Stimulated activated CD8-positive, alpha-beta memory T cell treated with anti-CD3 and anti-CD28 coated beads, Interleukin-15, amount 100 ng/mL, for 24 hours (primary cell): ENCODE data around the gene KLHDC8A.
"Not testable (repeated sequence)": the region's sequence is repeated elsewhere in the genome, so short reads cannot be mapped to it uniquely, and the experiment has no call there.

ENCODE experiments used
- DNase-seq: peaks from one replicate; pipeline ENCODE4 v3.0.0-alpha.2; 2020; ENCODE audit warnings: low read depth

The KLHDC8A gene, protein sequence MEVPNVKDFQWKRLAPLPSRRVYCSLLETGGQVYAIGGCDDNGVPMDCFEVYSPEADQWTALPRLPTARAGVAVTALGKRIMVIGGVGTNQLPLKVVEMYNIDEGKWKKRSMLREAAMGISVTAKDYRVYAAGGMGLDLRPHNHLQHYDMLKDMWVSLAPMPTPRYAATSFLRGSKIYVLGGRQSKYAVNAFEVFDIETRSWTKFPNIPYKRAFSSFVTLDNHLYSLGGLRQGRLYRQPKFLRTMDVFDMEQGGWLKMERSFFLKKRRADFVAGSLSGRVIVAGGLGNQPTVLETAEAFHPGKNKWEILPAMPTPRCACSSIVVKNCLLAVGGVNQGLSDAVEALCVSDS

DNA sequence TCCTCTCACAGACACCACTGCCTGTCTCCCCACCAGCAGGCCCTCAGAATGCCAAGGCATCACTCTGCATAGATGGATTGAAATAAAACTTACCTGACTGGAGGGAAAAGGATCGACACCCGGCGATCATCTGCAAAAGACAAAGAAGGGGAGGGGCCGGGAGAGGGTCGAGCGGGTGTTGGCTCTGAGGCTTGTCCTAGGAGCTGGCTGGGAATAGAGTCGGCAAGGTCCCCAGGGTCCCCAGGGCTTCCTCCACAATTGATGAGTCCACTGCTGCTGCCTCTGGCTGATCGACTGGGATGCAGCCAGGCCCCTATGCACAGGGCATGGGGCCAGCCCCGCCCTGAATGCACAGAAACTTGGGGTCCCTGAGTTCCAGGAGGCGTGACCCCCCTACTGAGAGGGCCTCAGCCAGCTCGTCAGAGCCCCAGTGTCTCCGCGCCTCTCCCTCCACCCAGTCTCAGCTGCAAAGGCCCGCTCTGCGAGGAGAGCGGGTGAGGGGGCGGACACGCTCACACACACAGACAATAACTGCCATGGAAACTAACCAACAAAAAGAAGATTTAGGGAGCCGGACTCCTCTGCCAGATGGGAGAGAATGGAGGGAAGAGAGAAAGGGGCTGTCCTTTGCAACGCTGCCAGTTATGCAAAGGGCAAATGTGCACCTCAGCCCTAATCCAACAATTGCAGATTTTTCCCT, at the start of gene KLHDC8A:
KLHDC8A (minus strand) TSS at position 483 of the 700 bp plus-strand sequence. CDS start 13,318 bp downstream, outside the sequence.
- DNase-seq = no peak

DNA sequence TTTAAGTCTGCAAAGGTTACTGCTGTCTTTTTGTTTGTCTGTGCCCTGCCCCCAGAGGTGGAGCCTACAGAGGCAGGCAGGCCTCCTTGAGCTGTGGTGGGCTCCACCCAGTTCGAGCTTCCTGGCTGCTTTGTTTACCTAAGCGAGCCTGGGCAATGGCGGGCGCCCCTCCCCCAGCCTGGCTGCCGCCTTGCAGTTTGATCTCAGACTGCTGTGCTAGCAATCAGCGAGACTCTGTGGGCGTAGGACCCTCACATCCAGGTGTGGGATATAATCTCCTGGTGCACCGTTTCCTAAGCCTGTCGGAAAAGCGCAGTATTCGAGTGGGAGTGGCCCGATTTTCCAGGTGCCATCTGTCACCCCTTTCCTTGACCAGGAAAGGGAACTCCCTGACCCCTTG, 49.5 kb upstream of the KLHDC8A start:
- not testable (repeated sequence) for DNase-seq

DNA sequence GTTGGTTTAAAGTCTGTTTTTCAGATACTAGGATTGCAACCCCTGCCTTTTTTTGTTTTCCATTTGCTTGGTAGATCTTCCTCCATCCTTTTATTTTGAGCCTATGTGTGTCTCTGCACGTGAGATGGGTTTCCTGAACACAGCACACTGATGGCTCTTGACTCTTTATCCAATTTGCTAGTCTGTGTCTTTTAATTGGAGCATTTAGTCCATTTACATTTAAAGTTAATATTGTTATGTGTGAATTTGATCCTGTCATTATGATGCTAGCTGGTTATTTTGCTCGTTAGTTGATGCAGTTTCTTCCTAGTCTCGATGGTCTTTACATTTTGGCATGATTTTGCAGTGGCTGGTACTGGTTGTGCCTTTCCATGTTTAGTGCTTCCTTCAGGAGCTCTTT, 47.8 kb upstream of the KLHDC8A start:
- not testable (repeated sequence) for DNase-seq

GRCh38 chr1:205398586-205398985, 41.9 kb upstream of the KLHDC8A start:
- DNase-seq = no peak

GRCh38 chr1:205396967-205397616, 40.4 kb upstream of the KLHDC8A start:
- DNase-seq = no peak

- no peak for DNase-seq
Measured at GRCh38 chr1:205395616-205396015, 38.9 kb upstream of the KLHDC8A start.

GRCh38 chr1:205392650-205393049, 35.9 kb upstream of the KLHDC8A start:
- DNase-seq = no peak

- DNase-seq = no peak
Measured at GRCh38 chr1:205391386-205391785, 34.7 kb upstream of the KLHDC8A start.

GRCh38 chr1:205387845-205388244, 31.1 kb upstream of the KLHDC8A start:
- DNase-seq = no peak

DNA sequence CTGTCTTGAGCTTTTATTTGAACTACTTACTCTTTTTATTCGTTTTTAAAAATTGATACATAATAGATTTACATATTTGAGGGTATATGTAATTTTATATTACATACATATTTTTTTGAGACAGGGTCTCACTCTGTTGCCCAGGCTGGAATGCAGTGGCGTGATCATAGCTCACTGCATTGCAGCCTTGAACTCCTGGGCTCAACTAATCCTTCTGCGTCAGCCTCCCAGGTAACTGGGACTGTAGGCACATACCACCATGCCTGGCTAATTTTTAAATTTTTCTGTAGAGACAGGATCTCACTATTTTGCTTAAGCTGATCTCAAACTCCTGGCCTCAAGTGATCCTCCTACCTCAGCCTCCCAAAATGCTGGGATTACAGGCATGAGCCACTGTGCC, 26.3 kb upstream of the KLHDC8A start:
- DNase-seq = not testable (repeated sequence)

DNA sequence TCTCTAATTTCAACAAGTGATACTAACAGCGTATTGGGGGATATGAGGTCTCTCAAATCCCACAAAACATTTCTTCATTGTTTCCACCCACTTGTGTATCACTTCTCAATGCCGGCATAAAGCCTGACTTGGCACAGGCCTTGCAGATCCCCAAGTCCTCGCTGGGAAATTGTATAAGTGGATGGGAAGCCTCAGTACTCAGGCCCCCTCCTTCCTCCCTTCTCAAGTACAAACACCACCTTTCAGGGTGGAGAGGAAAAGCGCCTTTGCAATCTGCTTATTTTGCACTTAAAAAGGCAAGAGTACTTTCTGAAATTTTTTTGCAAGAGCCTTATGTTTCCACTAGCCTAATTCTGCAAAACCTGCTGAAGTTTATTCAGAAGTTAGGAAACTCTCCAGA, 25.8 kb upstream of the KLHDC8A start:
- DNase-seq = no peak

DNA sequence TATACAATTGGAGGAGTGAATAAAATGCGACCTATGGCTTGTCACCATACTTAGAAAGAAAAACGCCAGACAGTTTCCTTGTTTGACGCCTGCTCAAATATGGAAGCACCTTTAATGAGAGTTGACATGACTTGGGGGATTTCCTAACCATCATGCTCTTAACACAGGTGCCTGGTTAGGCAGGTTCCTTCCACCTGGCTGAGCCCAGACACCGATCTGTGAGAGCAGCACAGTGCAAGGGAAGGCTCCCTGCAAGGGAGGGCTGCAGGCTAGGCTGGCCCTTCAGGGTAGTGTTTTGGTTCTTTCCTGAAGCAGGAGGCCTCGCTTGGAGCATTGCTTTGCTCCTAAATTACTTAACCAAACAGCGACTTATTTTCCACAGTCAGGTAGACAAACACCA, 24.6 kb upstream of the KLHDC8A start:
- DNase-seq = no peak

- DNase-seq = no peak
Measured at GRCh38 chr1:205380882-205381281, 24.2 kb upstream of the KLHDC8A start.

DNA sequence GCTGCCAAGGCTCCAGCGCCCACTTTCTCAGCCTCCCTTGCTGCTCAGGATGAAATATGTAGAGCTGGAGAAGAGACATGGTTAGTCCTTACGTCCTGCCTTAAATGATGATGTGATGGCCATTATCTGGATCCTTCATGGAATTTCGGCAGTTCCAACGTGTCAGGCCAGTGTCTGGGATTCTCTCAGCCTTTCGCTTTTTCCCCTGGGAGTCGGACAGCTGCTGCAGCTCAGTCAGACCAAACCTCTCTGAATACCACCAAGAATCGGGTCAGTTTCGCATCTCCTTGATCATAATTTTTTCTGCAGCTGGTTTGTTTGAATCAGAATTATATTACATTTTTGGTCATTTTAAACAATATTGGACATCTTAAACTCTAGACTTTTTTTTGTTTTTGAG, 22.3 kb upstream of the KLHDC8A start:
- no peak for DNase-seq

GRCh38 chr1:205377355-205377754, 20.6 kb upstream of the KLHDC8A start:
- DNase-seq = no peak

DNA sequence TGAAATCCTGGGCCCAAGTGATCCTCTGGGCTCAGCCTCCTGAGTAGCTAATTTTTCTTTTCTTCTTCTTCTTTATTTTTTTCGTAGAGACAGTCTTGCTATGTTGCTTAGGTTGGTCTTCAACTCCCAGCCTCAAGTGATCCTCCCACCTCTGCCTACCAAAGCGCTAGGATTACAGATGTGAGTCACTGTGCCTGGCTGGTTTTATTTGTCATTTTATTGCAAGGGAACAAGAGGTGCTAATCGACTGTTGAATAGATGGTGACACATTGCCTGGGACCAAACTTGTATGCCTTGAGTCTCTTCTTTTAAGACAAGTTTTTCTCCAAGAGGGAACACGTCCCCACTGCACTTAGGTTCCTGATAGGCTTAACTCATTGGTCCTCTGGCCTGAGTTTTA, 20.0 kb upstream of the KLHDC8A start:
- no peak for DNase-seq

DNA sequence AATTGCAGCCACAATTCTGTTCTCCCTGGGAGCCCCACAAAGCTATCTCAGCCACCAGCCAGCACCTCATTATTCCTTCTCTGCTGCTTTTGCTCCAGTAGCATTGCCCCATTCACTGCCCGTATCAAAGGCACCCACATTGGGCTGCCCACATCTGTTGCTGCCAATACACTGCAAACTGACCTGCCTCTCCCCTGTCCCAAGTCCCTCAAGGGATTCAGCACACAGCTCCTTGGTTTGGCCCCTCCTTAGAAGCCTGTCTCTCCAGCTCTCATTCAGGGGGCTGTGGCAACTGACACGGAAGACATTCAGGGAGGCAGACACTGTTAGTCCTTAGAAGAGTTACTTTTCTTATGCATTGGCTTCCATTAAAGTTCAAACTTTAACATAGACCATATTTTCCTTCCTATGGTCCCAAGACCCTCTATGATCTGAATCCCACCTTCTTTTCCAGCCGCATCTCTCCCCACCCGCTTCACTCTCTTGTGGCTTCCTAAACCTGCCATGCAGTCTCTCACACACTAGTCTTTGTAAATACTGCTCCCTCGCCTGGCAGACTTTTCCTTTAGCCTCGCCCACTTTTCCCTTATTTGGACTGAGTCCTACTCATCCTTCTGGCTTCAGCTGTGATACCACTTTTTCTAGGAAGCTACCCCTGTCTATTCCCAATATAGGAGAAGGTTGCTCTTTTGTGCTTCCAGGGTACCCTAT, 19.3 kb upstream of the KLHDC8A start:
- no peak for DNase-seq

- DNase-seq = no peak
Measured at GRCh38 chr1:205374210-205375078, 17.7 kb upstream of the KLHDC8A start.

DNA sequence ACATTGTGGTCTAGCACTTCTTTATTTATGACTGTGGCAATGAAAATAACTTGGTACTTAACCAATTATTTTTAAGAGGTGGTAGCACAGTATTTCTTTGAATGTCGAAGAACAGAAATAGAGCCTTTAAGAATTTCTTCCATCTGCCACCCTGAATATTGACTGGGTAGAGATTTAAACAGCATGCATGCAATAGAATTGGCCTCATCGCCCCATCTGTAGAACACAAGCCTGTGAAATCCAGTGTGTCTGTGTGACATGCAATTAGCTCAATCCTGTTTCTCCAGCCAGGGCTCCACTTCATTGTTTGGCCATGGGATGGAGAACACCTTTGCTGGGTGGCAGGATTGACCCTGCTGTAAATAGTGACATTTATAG, 17.1 kb upstream of the KLHDC8A start:
- no peak for DNase-seq

GRCh38 chr1:205373022-205373797, 16.5 kb upstream of the KLHDC8A start:
- no peak for DNase-seq
